HG03095 (cell line): ENCODE measurements around the gene HCFC1.

ENCODE experiments used
- ATAC-seq: cut with Tn5 transposase; IDR thresholded peaks from one replicate; pipeline ENCODE4 v1.9.1; 2021; ENCODE audit warnings: moderate library complexity; ENCODE audit not compliant: unreplicated experiment

HCFC1 gene

DNA sequence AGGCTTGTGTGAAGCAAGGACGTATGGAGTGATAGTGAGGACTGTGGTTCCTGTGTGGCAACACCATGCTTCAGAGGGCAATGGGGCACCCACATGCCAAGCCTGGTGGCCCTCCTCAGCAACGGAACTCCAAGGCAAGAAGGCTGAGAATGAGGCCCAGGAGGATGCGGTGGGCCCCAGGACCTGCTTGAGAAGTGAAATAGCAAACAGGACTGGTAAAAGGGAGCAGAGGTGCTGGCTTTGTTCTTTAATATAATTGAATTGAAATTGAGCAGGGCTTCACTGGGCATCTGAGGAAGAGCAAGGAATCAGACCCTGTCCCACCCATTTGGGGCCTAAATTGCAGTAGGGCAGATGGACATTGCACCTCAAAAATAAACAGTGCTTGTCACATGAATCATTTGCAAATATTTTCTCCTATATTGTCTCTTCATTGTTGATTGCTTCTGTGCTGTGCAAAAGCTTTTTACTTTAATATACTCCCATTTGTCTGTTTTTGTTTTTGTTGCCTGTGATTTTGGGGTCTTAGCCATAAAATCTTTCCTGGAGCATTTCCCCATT is 3.2 kb upstream of the HCFC1 start:
- ATAC-seq, result no peak

DNA sequence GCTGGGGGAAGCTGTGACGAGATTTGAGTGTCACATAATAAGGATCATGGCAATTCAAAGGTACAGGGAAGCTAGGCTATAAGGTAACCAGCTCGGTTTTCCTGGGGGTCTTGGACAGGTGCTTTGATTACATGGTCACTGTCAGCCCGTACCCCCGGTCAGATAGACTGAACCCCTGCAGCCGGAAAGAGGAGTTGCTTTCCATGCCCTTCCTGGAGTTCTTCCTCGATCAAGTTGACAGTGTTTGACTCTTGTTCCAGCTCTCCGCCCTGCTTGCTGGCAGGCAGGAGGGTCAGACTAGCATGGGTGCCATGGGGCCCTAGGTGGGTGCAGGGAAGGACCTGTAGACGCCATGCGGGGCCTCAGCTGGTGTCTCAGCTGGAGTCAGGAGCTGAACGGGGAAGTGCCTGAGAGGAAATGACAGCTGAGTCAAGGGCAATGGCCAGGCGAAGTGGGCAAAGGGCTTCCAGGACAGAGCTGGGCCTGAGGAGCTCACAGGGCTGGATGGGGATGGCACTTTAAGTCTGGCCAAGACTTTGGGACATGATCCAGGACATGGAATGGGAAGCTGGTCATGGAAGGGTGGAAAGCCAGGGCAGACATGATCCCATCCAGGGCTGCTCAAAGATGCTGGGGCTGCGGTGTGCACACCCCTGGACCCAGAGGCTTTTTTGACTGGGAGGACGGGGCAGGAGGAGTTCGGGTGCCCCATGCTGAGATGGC is 2.5 kb upstream of the HCFC1 start:
- no peak for ATAC-seq

DNA sequence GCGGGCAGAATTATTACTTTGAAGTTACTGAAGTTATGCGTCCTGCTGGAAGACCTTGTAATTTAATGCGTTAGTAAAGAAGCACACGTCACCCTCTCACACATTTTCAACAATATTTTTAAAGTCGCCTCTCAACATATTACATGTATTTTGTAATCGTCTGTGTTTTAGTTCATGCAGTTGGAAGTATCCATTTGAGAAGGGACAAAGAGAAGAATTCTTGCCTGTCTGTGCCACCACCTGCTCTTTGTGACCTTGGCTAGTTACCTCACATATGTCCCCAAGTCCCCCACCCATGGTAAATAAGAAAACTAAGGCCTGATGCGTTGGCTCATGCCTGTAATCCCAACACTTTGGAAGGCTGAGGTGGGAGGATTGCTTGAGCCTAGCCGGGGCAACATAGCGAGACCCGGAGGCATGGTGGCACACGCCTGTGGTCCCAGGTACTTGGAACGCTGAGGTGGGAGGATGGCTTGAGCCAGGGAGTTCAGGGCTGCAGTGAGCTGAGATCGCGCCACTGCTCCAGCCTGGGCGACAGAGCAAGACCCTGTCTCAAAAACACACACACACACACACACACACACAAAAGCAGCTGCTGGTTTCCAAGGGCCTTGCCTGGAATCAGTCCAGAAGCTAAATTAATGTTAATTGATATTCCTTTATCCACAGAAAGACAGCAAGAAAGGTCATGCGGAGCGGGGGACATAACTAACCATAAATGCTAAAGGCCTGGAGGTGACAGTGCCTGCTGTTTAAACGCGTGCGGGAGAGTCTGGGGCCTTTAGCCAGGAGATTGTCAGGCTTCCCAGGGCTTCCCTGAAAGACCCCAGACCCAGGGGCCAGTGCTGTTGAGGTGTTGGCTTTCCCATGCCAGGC is 1.7 kb upstream of the HCFC1 start:
- ATAC-seq, result no peak

DNA sequence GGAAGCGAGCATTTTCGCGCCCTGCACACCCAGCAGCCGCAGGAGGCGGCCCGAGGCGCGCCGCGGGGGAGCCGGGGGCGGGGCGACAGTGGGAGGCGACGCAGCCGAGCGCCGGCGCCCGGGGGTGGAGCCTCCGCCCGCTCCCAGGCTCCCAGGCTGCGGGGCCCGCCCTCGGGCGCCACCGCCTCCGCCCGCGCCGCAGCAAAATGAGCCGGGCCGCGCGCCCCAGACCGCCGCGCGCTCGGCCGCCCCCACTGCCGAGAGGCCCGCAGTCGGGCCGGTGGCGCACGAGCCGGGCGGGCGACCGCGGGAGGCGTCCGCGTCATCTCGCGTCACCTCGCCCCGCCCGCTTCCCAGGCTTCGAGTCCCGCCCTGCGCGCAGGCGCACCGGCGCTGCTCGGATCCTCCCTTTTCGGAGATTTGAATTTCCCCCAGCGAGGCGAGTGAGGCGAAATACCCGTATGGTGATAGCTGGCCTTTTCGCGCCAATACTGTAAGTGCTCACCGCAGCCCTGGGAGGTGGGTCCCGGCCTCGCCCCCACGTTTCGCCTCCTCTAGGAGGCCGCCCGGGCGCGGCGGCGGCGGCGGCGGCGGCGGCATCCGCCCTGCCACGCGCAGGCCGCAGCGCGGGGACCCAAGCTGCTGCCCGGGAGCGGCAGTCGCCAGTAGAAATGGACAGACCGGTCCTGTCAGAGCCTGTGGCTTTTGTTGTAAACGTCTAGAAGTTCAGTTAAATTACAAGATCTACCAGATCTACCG is 929 bp upstream of the HCFC1 start, which contains the start of gene TMEM187:
TSS of gene TMEM187 (plus strand) at position 387 of the 759 bp plus-strand sequence. CDS start 9,309 bp downstream, outside the sequence.
- ATAC-seq, result peak; percentile 43

DNA sequence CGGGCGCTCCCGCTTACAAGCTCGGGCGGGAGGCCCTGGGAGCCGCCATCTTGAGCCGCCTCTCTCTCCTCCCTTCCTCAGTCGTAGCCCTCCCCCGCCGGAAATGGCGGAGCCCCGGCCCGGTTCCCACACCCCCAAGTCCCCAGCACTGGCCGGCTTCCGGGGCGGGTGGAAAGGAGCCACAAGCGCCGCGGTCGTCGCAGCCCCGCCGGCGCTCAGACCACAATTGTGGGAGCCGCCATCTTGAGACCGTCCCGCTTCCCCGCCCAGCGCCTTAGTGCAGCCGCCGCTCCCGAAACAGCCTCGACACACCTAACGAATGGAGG is 531 bp downstream of the HCFC1 start:
- ATAC-seq, result peak; percentile 34

DNA sequence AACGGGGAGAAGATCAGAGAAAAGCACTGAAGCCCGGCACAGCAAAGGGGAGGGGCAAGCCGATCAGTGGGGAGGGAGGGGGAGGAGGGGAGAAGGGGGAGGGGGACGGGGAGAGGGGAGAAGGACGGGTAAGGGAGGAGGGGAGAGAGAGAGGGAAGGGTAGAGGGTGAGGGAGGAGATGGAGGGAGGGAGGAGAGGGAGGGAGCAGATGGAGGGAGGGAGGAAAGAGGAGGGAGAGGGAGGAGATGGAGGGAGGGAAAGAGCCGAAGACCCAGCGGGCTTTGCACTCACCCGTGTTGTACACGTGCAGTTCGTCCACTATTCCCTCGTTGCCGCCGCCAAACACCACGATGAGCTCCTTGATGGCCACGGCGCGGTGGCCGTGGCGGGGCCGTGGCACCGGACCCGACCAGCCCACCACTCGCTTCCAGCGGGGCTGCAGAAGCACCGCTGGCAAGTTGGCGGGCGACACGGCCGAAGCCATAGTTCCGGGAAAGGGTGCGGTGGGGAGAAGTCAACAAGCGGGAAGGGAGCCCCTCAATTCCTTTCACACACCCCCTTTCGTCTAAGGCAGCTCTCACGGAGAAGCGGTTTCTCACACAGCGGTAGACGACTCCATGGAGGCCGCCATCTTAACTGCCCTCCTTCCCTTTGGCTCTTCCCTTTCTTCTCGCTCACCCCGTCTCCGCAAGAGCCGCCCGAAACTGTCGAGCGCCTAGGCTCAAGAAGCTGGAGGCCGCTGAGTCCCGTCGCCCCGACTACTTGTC is 1.1 kb downstream of the HCFC1 start:
- ATAC-seq, result peak; percentile 2

DNA sequence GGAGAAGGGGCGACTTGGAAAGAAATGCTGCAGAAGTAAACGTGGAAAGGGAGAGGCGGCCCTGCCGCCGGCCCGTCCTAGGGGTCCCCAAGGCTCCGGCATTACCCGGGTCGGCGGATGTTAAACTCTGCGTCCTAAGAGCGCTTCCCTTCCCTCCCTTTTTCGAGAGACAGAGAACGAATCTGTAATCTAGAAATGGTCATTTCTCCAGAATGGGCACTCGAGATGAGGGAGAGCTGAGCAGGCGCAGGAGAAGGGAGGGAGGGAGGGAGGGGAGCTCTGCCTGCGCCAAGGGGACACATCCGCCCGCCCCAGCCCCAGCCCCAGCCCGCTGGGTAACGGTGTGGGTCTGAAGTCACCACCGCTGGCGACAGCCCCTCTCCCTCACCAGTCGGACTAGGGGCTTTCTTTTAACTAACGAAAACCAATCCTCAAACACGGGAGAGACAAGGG is 1.7 kb downstream of the HCFC1 start:
- ATAC-seq, result no peak

DNA sequence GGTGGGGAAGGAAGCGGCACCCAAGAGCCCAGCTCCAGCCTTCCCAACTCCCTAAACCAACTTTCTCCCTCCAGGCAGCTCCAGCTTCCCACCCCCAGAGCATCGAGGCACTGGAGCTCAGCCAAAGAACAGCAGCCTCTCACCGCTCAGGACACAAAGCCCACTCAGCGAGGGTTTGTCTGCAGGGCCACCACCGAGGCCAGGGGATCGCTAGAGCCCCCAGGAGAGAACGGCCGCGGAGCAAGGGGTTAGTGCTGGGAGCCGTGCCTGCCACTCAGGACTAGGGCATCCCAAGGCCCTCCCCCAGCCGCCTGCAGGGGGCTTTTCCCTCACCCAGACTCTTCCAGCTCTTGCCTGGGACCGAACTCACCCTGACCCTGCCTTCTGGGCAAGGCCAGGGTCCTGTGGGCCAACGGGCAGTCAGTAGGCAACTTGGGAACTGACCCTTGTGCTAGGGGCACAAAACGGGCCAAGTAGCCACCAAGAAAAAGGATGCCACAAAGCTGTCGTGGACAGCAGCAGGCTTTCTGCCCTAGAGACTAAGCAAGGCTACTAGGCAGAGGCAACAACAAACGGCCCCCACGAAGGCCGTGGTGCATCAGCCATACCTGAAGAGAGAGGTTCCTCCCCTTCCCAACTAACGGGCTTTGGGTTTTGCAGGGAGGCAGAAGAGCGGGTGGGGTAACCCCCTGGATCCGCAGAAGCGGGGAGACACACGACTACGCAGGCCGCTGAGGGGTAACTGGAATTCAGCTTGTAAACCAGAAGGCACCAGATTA is 2.3 kb downstream of the HCFC1 start:
- ATAC-seq, result no peak

DNA sequence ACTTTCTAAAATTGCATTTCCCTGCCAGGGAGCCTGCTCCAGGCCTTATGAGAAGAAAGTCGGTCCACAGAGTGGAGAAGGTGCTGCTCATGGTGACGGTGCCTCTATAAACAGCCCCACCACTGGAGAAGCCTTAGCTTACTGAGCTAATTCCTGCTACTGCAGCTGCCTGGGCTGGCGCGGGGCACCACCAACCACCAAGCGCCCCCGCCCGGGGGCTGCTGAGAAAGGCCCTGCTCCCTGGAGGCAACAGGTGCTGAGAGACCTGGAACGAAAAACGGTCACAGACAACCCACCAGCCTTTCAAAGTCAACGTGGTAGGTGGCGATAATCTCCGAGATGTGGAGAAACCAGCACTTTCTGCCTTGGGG is 2.9 kb downstream of the HCFC1 start:
- ATAC-seq, result no peak

DNA sequence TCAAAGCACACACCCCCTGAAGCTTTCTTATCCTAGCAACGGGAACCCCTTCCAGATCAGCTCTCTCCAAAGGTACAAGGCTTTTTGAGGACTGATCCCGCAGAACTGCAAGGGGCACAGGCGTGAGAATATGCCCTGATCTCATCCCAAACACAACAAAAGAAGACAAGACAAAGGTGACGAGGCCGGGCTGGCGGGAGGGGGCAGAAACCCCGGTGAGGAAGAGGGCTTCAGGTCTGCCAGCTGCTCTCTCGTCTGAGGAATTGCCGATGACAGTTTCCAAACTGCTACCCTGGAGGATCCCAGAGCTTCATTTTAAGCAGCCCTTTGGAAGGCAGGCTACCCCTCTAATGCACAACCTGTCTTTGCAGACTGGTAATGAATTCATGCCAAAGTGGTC is 3.4 kb downstream of the HCFC1 start:
- ATAC-seq, result no peak

DNA sequence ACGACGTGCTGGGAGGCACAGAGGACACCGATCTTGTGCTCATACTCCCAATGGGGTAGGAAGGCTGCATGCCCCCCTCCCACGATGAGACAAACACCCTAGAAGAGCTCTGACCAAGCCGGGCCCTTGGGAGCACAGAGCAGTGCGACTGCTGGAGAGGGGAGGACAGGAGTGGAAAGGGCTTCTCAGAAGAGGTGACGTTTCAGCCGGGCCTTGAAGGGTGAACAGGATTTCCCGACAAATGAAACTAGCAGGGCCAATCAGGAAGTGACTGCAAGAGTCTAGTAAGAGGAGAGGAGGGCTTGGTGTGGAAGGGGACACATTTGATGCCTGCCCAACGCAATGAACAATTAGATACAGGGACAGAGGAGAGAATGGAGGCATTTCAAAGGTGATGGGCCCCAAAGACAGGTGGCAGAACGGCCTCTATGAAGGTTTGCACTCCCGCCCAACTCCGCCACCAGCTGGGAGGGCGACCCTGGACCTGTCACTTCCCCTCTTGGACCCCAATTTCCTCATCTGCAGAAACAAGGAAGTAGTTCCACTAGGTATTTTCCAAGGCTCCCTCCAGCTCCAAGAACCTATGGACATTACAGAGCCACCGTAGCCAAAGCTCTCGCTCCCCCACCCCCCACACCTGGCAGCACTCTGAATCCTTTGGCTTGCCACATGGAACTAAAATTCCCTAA is 3.9 kb downstream of the HCFC1 start:
- no peak for ATAC-seq

DNA sequence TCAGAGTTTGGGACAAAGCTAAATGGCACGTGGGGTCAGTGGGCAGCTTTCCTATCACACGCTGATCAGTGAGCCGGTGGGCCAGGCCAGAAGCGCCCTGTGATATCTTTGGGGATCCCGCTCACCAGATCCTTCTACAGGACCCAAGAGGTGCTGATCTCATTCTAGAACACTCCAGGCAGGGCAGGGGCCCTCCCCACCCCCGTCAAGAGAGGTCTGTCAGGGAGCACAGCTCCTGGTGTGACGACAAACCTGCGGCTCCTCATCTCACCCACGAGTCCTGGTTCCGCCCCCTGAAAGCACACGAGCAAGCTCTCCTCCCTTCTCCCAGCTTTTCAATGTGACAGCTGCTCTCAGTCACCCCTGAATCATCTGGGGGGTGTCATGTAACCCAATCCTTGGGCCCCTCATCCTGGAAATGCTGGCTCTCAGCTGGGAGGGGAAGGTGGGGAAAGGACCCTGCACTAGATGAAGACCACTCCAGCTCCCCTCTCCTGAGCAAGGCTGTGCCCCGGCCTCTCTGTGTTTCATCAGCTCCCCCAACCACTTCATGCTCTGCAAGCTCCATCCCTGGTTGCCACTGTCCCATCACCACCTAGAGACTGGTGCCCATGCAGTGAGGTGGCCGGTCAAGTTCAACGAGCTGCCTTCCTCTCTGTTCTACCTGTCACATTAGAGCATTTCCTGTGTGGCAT is 4.6 kb downstream of the HCFC1 start:
- no peak for ATAC-seq

DNA sequence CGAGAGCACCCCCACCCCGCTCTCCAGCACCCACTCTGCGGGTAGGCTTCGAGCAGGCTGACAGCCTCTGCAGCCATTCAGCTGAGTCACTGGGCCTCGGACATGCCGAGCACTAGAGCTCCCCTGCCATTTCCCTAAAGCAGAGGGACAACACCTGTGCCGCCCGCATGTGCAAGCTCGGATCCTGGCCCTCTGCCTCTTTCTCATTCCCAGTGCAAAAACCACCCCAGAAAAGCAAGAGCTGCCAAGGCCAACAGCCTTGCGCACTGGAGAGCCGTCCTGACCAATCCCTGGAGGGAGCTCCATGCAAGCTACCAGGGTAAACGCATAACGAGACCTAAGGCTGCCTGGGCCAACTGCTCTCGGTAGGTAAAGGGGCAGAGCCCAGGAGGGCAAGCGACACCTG is 5.3 kb downstream of the HCFC1 start:
- no peak for ATAC-seq

DNA sequence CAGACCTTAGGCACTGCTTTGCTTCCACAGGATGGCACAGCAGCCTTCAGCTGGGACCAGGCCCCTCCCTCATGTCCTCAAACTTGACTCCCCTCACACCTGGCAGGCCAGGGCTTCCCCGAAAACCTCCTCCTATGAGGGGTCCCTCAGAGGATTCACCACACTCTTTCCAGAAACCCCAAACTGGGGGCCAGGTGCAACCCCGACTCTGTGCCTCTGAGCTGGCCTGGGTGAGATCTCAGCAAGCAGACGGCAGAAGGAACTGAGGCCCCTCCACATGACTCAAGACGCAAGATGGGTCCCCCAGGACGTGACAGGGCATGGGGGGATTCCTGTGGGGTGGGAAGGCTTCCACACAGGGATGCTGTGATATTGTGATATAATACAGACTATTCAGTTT is 6.2 kb downstream of the HCFC1 start:
- no peak for ATAC-seq

DNA sequence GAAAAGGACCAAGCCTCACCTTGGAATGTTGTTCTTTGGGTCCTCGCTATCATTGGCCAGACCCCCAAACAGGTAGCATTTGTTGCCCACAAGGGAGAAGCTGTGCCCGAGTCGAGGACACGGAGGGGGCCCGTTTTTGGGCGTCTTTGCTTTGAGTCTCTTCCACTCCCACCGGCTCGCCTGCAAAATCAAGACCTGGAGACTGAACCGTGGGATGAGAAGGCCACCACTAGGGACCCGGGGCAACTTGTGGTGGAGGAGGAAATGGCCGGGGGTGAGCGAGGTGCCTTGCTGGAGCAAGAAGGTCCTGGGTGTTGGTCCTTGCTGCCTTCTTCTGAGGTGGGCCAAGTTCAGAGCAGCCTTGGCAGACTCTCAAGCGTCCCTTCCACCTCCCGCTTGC is 7.5 kb downstream of the HCFC1 start:
- no peak for ATAC-seq

DNA sequence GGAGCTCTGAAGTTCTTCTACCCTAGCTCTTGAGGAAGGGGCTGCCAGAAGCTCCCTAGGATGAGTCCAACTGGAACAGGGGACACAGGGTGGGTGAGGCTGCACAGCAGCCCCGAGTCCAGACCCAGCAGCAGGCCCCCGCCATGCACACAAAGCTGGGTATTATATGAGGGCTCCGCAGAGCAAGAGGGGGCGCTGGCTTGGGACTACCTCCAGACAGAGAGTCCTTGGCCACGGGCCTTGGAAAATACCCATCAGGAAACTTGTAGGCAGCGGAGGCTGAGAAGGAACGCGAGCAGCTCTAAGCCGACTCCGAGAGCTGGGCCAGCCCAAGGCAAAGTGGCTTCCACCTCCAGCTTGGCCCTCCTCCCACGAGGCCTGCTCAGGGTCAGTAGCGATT is 8.1 kb downstream of the HCFC1 start:
- ATAC-seq, result no peak

DNA sequence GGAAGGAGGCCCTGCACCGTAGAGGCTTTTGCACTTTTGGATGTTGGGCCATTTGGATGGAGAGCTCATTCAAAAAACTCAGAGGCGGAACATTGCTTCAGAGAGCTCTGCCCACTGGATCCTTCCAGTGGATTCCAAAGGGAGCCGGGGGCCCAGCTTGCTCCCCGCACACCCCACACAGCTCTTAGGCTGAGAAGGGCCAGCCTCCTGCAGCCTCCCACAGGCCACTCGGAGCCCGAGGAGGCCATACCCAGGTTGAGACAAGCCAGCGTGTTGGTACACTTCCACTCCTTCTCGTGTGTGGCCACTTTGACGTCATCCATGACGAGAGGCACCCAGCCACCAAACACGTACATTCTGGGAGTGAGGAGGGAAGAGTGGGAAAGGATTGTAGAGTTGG is 10.3 kb downstream of the HCFC1 start:
- no peak for ATAC-seq

DNA sequence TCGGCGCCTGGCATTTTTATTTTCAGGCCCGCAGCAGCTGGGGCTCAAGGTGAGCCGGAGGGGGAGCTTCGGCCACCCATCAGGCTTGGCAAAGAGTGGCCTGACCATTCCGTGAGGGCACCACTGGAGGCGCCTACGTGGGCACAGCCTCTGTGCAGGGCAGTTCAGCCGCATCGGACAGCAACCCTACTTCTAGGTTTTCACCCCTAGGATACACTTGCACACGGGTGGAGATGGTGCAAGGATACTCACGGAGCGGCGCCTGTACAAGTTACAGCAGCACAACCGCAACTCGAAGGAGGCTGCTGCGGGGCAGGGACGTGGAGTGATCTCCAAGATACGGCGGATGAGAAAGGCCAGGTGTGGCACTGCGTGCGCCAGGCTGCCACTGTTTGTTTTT is 10.8 kb downstream of the HCFC1 start:
- no peak for ATAC-seq

DNA sequence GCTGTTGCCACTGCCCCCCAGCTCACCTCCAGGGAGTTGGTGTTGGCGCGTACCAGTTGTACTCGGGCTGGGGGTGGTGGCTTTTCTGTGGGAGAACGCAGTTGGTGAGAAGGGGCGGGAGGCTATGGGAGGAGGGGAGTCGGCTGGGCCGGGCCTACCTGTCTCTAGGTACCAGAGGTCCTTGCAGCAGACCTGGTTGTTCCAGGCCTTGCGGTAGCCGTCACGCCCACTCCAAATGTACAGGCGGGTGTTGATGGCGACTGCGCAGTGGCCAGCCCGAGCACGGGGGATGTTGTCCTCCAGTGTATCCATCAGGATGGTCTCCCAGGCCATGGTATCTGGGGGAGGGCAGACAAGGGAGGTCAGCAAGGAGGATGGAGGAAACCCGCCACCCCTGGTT is 11.5 kb downstream of the HCFC1 start:
- ATAC-seq, result no peak
